AG04450 (cell line): Measurements from ENCODE around the gene TALDO1. TPM values are rescaled to one million over a fixed set of nuclear protein-coding genes. Genes with fewer than 3 reads are reported as not detected.

Experiments used
- CTCF ChIA-PET: fragments of 300-600, 350-600 bp; formaldehyde crosslinking; extraction: SDS; loops from one replicate; lab custom pipeline; 2022; ENCODE audit warnings: antibody characterized with exemption, inconsistent platforms; lab: Charles Lee
- POLR2A ChIA-PET: fragments of 350-600 bp; formaldehyde crosslinking; extraction: SDS; loops from one replicate; lab custom pipeline; 2021; ENCODE audit warnings: antibody characterized with exemption, inconsistent platforms; lab: Yijun Ruan, JAX
- DNase-seq: peaks from one replicate; pipeline ENCODE4 v3.0.0-alpha.2; 2011; ENCODE audit warnings: low read depth, low spot score
- H3K27ac ChIP-seq: one replicate; pipeline ENCODE4 v1.5.1; 2012; ENCODE audit warnings: low read depth, low read length, control low read depth
- H3K27me3 ChIP-seq: one replicate; pipeline ENCODE4 v1.6.0; 2012; ENCODE audit warnings: low read length; ENCODE audit not compliant: control insufficient read depth, insufficient read depth
- H3K4me3 ChIP-seq: 2 replicates; pipeline ENCODE4 v1.5.1; 2011; ENCODE audit warnings: mild to moderate bottlenecking, low read depth, low read length, control low read depth
- H3K9me3 ChIP-seq: 2 replicates; pipeline ENCODE4 v1.5.1; 2012; ENCODE audit warnings: low read length; ENCODE audit not compliant: control insufficient read depth, insufficient read depth
- polyA plus RNA-seq: library from polyadenylated mRNA; depleted of rRNA; stranded (reverse); fragments of >200 nt; gene quantifications from 2 replicates; pipeline ENCODE4 v1.2.3, GENCODE V29; 2011
- TF ChIP-seq, protein P1 (sequence below): IDR thresholded peaks from 2 replicates; pipeline ENCODE4 v1.5.1; 2011; ENCODE audit warnings: low read depth, low read length, control low read depth, inconsistent platforms

TALDO1 gene
- polyA plus RNA-seq, 1 experiment: 242 TPM

DNA sequence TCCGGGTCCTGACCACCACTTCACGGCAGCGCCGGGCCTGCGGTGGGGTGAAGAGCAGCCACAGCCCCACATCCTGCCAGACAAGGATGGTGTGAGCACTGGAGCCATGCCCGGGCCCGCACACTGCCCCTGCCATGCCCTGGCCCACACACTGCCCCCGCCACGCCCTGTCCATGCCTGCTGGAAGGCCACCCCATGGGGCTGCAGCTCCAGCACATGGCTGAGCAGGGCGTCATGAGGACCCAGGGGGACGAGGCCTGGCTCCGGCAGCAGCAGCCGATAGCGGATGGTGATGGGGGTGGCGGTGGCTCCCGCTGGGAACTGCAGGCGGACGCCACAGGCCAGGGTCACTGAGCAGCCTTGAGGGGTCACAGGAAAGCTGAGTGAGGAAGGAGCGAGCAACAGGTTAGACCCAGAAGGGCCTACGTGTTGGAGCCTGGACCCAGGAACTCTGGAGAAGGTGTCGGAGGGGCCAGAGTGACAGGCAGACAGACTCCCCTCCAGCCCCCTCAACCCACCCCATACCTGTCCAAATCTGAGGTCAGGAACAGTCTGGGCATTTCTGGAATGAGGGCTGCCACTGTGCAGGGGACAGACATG is 54.9 kb downstream of the TALDO1 start:
- peaks cover 3% of the 10 kb centered on the region; the same call in 1 of the 2 replicates for H3K9me3 ChIP-seq
- no peak for DNase-seq
- TF ChIP-seq, protein P1, sequence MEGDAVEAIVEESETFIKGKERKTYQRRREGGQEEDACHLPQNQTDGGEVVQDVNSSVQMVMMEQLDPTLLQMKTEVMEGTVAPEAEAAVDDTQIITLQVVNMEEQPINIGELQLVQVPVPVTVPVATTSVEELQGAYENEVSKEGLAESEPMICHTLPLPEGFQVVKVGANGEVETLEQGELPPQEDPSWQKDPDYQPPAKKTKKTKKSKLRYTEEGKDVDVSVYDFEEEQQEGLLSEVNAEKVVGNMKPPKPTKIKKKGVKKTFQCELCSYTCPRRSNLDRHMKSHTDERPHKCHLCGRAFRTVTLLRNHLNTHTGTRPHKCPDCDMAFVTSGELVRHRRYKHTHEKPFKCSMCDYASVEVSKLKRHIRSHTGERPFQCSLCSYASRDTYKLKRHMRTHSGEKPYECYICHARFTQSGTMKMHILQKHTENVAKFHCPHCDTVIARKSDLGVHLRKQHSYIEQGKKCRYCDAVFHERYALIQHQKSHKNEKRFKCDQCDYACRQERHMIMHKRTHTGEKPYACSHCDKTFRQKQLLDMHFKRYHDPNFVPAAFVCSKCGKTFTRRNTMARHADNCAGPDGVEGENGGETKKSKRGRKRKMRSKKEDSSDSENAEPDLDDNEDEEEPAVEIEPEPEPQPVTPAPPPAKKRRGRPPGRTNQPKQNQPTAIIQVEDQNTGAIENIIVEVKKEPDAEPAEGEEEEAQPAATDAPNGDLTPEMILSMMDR: no peak
- H3K4me3 ChIP-seq: no peak overlapping the region
- H3K27me3 ChIP-seq: no peaks in the 10 kb centered on the region
- CTCF ChIA-PET: no interaction called here
- H3K27ac ChIP-seq: no peak overlapping the region
- POLR2A ChIA-PET: no interaction called here

DNA sequence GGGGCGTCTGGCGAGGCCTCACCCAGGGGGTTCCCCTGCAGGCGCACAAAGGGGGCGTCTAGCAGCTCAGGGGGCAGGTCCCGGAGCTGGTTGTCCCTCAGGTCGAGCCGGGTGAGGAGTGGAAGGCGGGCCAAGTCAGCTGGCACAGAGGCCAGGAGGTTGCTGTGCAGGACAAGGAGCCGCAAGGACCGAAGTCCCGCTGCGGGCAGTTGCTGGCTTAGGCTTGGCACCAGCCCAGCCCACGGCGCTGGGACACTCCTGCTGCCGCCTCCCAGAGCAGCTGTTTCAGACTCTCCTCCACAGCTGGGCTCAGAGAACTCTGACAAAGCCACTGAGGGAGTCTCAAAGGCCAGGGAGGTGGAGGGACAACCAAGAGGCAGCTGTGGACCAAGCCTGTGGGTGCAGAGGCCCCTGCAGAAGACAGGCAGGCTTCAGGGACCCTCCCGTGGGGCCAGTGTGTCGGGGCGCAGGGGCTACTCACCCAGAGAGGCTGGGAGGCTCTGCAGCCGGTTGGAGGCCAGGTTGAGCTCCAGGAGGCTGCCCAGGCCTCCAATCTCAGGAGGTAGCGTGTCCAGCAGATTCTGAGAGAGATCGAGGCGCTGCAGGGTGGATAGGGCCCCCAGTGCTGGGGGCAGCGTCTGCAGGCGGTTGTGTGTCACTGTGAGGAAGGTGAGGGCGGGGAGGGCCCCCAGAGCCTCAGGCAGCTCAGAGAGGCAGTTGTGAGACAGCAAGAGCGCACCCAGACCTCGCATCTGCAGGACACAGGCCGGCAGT is 55.6 kb downstream of the TALDO1 start:
- Histone ChIP-seq H3K27ac (no peak overlapping the region), H3K4me3 (peak overlapping the region; percentile 32), H3K9me3 (peaks cover 3% of the 10 kb centered on the region; the same call in 1 of the 2 replicates), H3K27me3 (no peaks in the 10 kb centered on the region)
- POLR2A ChIA-PET: no interaction called here
- CTCF ChIA-PET: no interaction called here
- DNase-seq: no peak
- TF ChIP-seq, protein P1: no peak

DNA sequence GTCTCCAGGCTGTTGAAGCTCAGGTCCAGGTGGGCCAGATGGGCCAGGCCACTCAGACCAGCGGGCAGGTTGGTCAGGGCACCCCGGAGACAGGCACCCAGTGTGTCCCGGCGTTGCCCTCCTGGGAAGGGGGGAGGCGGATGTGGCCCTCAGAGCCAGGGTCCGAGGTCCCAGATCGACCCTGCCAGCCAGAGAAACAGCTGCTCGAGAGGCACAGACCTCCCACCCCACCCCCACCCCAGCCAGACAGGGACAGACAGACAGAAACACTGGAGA is 56.1 kb downstream of the TALDO1 start:
- ChIA-PET CTCF (no interaction called here), POLR2A (no interaction called here)
- TF ChIP-seq, protein P1: no peak
- H3K4me3 ChIP-seq: peak overlapping the region; percentile 64
- H3K27ac ChIP-seq: no peak overlapping the region
- H3K9me3 ChIP-seq: peaks cover 3% of the 10 kb centered on the region; the same call in 1 of the 2 replicates
- no peak for DNase-seq
- H3K27me3 ChIP-seq: no peaks in the 10 kb centered on the region

DNA sequence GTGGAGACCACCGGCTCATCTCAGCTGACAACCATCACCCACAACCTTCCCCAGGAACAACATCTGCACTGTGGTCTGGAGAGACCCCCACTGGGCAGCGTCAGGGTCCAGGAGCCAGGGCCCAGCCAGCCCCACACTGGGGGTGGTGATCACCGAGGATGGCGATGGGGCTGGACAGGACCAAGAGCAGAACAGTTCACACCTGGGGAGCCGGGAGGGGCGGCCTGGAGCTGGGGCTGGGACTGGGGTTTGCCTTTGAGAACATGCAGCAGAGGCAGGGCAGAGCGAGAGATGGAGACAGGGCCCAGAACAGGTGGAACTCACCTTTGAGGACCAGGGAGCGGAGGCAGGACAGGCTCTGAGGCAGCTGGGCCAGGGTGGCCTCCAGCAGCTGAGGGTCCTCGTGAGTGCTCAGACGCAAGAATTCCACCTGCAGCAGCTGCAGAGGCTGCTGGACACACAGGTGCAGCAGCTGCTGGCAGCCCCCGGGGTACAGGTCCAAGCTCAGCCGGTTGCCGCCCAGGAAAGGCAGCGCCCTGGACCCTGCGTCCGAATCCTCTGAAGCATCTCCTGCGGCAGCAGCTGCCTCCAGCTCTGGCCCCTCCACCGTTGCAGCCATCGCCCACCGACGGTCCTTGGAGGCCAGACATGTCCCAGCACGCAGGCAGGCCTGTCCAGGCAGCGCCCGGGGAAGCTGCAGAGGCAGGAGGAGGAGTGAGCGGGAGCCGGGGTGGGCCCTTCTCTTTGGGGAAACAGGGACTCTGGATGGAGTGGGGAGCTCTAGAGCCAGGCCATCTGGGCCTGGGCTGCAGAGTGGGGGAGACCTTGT is 56.7 kb downstream of the TALDO1 start:
- no peak for DNase-seq
- CTCF ChIA-PET: no interaction called here
- peak overlapping the region; percentile 64 for H3K4me3 ChIP-seq
- POLR2A ChIA-PET: no interaction called here
- H3K27ac ChIP-seq: no peak overlapping the region
- TF ChIP-seq, protein P1: no peak
- peaks cover 3% of the 10 kb centered on the region; the same call in 1 of the 2 replicates for H3K9me3 ChIP-seq
- no peaks in the 10 kb centered on the region for H3K27me3 ChIP-seq
